ENCODE data around the gene PRRG4.
"Not testable (repeated sequence)": the region's sequence is repeated elsewhere in the genome, so short reads cannot be mapped to it uniquely, and the experiment has no call there.

PRRG4 gene

GRCh38 chr11:32849761-32850160 lies 20.0 kb downstream of the PRRG4 start:
- H3K9me3 Mint-ChIP-seq = no peaks in the 10 kb centered on the region
- H3K27ac Mint-ChIP-seq = no peak overlapping the region
- H3K4me3 Mint-ChIP-seq = no peak overlapping the region
- H3K4me1 Mint-ChIP-seq = no peaks in the 10 kb centered on the region
- DNase-seq (ENCODE audit: low spot score in 2 of 2) (no peak), ATAC-seq (no peak)
- no peaks in the 10 kb centered on the region for H3K36me3 Mint-ChIP-seq

- Mint-ChIP-seq H3K4me3 (no peak overlapping the region), H3K9me3 (no peaks in the 10 kb centered on the region), H3K36me3 (no peaks in the 10 kb centered on the region), H3K27ac (no peak overlapping the region), H3K4me1 (no peaks in the 10 kb centered on the region)
- DNase-seq (ENCODE audit: low spot score in 2 of 2) (no peak), ATAC-seq (no peak)
Observed at GRCh38 chr11:32851251-32851650, 21.5 kb downstream of the PRRG4 start.

DNA sequence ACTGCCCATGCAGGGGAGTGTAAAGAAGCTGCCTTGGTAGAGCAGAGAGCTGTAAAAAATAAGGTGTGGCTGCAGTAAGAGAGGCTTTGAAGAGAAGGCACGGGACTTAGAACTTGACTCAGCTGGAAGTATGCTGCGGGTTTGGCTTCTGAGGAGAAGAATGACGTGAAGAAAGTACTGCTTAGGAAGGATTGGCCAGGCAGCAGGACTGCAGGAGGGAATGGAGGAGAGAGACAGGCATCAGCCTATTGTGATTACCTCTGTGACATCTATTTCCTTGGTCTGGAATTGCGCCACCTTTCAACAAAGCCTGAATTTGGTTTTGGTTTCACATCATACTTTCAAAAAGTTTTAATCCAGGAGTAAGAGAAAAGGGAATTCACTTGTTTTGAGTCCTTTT lies 22.5 kb downstream of the PRRG4 start:
- Mint-ChIP-seq H3K4me1 (no peaks in the 10 kb centered on the region), H3K27ac (no peak overlapping the region), H3K4me3 (no peak overlapping the region), H3K9me3 (no peaks in the 10 kb centered on the region), H3K36me3 (no peaks in the 10 kb centered on the region)
- no peak for DNase-seq (ENCODE audit: low spot score in 2 of 2)
- ATAC-seq = no peak

- no peaks in the 10 kb centered on the region for H3K9me3 Mint-ChIP-seq
- no peaks in the 10 kb centered on the region for H3K36me3 Mint-ChIP-seq
- H3K27ac Mint-ChIP-seq = no peak overlapping the region
- no peaks in the 10 kb centered on the region for H3K4me1 Mint-ChIP-seq
- DNase-seq (ENCODE audit: low spot score in 2 of 2) (no peak), ATAC-seq (no peak)
- no peak overlapping the region for H3K4me3 Mint-ChIP-seq
Observed at GRCh38 chr11:32855601-32856000, 25.9 kb downstream of the PRRG4 start.

GRCh38 chr11:32858731-32859130 lies 29.0 kb downstream of the PRRG4 start:
- Mint-ChIP-seq H3K27ac (no peak overlapping the region), H3K36me3 (no peaks in the 10 kb centered on the region), H3K4me3 (no peak overlapping the region), H3K4me1 (no peaks in the 10 kb centered on the region), H3K9me3 (no peaks in the 10 kb centered on the region)
- ATAC-seq (no peak), DNase-seq (ENCODE audit: low spot score in 2 of 2) (no peak)

- H3K4me1 Mint-ChIP-seq = no peaks in the 10 kb centered on the region
- no peaks in the 10 kb centered on the region for H3K9me3 Mint-ChIP-seq
- no peak overlapping the region for H3K27ac Mint-ChIP-seq
- DNase-seq (ENCODE audit: low spot score in 2 of 2) (no peak), ATAC-seq (no peak)
- no peak overlapping the region for H3K4me3 Mint-ChIP-seq
- H3K36me3 Mint-ChIP-seq = no peaks in the 10 kb centered on the region
Observed at GRCh38 chr11:32861850-32862577, 32.3 kb downstream of the PRRG4 start.

DNA sequence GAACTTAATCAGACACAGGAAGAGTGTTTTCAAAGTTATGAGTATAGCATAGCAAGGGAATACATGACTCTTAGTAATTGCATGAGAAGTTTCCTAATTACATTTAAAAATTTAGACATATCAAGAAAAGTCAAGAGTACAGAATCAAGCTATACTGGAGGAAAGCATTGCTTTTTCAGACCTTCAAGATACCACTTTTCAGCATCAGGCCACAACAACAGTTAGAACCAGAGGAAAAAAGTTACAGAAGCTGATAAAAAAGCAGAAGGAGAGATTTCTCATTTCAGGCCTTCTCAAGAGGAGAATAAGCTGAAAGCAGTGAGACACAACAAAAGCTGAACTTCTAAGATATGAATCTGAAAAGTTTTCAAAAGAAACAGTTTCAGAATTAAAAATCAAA lies 34.8 kb downstream of the PRRG4 start:
- peak; percentile 55 for ATAC-seq
- no peaks in the 10 kb centered on the region for H3K4me1 Mint-ChIP-seq
- H3K36me3 Mint-ChIP-seq = no peaks in the 10 kb centered on the region
- no peaks in the 10 kb centered on the region for H3K9me3 Mint-ChIP-seq
- no peak for DNase-seq (ENCODE audit: low spot score in 2 of 2)
- H3K27ac Mint-ChIP-seq = no peak overlapping the region
- H3K4me3 Mint-ChIP-seq = no peak overlapping the region

- not testable (repeated sequence) for DNase-seq (ENCODE audit: low spot score in 2 of 2); H3K9me3 Mint-ChIP-seq; H3K27ac Mint-ChIP-seq; H3K36me3 Mint-ChIP-seq; H3K4me3 Mint-ChIP-seq; ATAC-seq; H3K4me1 Mint-ChIP-seq
Observed at GRCh38 chr11:32868752-32869151, 39.0 kb downstream of the PRRG4 start.

GRCh38 chr11:32870676-32871075 lies 40.9 kb downstream of the PRRG4 start:
- Mint-ChIP-seq H3K27ac (no peak overlapping the region), H3K36me3 (no peaks in the 10 kb centered on the region), H3K4me1 (no peaks in the 10 kb centered on the region), H3K9me3 (no peaks in the 10 kb centered on the region), H3K4me3 (no peak overlapping the region)
- peak; percentile 55 for ATAC-seq
- DNase-seq (ENCODE audit: low spot score in 2 of 2) = no peak

- H3K4me3 Mint-ChIP-seq = no peak overlapping the region
- ATAC-seq (no peak), DNase-seq (ENCODE audit: low spot score in 2 of 2) (no peak)
- no peak overlapping the region for H3K27ac Mint-ChIP-seq
- no peaks in the 10 kb centered on the region for H3K9me3 Mint-ChIP-seq
- no peaks in the 10 kb centered on the region for H3K36me3 Mint-ChIP-seq
- no peaks in the 10 kb centered on the region for H3K4me1 Mint-ChIP-seq
Observed at GRCh38 chr11:32874132-32874531, 44.4 kb downstream of the PRRG4 start.

GRCh38 chr11:32881286-32881685 lies 51.6 kb downstream of the PRRG4 start:
- Mint-ChIP-seq H3K9me3 (no peaks in the 10 kb centered on the region), H3K27ac (no peak overlapping the region), H3K36me3 (no peaks in the 10 kb centered on the region), H3K4me3 (no peak overlapping the region), H3K4me1 (no peaks in the 10 kb centered on the region)
- ATAC-seq (no peak), DNase-seq (ENCODE audit: low spot score in 2 of 2) (no peak)

GRCh38 chr11:32883421-32883820 lies 53.7 kb downstream of the PRRG4 start:
- H3K36me3 Mint-ChIP-seq = no peaks in the 10 kb centered on the region
- no peak overlapping the region for H3K4me3 Mint-ChIP-seq
- no peak for DNase-seq (ENCODE audit: low spot score in 2 of 2)
- no peak overlapping the region for H3K27ac Mint-ChIP-seq
- ATAC-seq = no peak
- H3K9me3 Mint-ChIP-seq = no peaks in the 10 kb centered on the region
- no peaks in the 10 kb centered on the region for H3K4me1 Mint-ChIP-seq

DNA sequence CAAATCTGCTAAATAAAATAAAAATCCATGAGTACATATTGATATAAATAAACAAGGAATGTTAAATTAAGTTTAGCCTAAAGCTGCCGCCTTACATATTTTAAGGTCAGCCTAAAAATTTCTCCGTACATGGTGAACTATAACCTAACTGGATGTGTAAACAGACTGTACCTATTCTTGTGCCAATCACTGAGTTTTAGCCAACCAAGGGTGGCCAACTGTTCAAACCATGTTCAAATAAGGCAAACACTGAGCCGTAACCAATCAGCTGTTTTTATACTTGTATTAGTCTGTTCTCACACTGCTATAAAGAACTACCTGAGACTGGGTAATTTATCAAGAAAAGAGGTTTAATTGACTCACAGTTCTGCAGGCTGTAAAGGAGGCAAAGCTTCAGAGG lies 54.3 kb downstream of the PRRG4 start:
- no peaks in the 10 kb centered on the region for H3K4me1 Mint-ChIP-seq
- no peak overlapping the region for H3K4me3 Mint-ChIP-seq
- DNase-seq (ENCODE audit: low spot score in 2 of 2) = no peak
- no peaks in the 10 kb centered on the region for H3K36me3 Mint-ChIP-seq
- ATAC-seq = no peak
- H3K9me3 Mint-ChIP-seq = no peaks in the 10 kb centered on the region
- no peak overlapping the region for H3K27ac Mint-ChIP-seq

DNA sequence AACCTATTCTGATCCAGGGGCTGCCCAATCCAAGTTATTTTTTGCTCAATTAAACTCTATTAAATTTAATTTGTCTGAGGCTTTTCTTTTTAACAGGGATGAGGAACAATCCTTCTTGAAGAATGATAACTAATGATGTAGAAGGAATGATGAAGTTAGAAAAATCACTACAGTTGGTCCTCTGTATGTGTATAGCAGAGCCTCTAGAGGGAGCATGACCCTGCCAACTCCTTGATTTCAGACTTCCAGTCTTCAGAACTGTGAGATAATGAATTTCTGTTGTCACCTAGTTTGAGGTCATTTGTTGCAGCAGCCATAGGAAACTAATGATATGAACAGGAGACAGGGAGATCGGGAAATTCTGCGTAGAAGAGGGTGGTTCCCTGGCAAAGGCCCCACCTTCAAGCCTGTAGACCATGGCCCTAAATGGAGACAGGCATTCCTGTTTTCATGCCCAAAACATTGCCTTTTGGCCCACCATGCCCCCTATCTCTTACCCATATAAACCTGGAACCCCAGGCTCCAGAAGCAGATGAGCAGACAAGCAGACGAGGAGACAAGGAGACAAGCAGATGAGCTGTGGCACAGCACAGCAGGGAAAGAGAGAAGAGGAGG lies 55.1 kb downstream of the PRRG4 start:
- no peaks in the 10 kb centered on the region for H3K4me1 Mint-ChIP-seq
- H3K36me3 Mint-ChIP-seq = no peaks in the 10 kb centered on the region
- H3K9me3 Mint-ChIP-seq = no peaks in the 10 kb centered on the region
- ATAC-seq = peak; percentile 45
- DNase-seq (ENCODE audit: low spot score in 2 of 2) = no peak
- no peak overlapping the region for H3K4me3 Mint-ChIP-seq
- no peak overlapping the region for H3K27ac Mint-ChIP-seq

GRCh38 chr11:32885556-32885955 lies 55.8 kb downstream of the PRRG4 start:
- no peak overlapping the region for H3K27ac Mint-ChIP-seq
- no peaks in the 10 kb centered on the region for H3K9me3 Mint-ChIP-seq
- H3K4me3 Mint-ChIP-seq = no peak overlapping the region
- no peaks in the 10 kb centered on the region for H3K36me3 Mint-ChIP-seq
- no peaks in the 10 kb centered on the region for H3K4me1 Mint-ChIP-seq
- DNase-seq (ENCODE audit: low spot score in 2 of 2) (no peak), ATAC-seq (no peak)

DNA sequence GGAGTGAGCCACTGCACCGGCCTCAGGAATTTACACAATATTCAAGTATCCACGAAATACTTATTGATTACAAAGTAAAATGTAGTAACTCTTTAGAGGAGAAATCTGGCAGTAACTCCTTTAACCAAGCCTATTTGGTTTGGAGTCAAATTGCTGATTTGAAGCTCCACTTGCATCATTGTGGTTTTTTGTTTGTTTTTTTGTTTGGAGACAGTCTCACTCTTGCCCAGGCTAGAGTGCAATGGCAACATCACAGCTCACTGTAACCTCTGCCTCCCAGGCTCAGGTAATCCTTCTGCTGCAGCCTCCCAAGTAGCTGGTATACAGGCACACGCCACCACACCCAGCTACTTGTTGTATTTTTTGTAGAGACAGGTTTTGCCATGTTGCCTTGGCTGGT lies 56.5 kb downstream of the PRRG4 start:
- H3K4me3 Mint-ChIP-seq = no peak overlapping the region
- no peak for DNase-seq (ENCODE audit: low spot score in 2 of 2)
- ATAC-seq = no peak
- no peaks in the 10 kb centered on the region for H3K4me1 Mint-ChIP-seq
- H3K36me3 Mint-ChIP-seq = peaks cover 2% of the 10 kb centered on the region
- H3K9me3 Mint-ChIP-seq = no peaks in the 10 kb centered on the region
- H3K27ac Mint-ChIP-seq = no peak overlapping the region
